ENCODE data around the gene LRRC30. TPM values are rescaled to one million over a fixed set of nuclear protein-coding genes. Genes with fewer than 3 reads are reported as not detected.

Gene LRRC30
- total RNA-seq, 1 donor from 2014 or later = not detected

DNA sequence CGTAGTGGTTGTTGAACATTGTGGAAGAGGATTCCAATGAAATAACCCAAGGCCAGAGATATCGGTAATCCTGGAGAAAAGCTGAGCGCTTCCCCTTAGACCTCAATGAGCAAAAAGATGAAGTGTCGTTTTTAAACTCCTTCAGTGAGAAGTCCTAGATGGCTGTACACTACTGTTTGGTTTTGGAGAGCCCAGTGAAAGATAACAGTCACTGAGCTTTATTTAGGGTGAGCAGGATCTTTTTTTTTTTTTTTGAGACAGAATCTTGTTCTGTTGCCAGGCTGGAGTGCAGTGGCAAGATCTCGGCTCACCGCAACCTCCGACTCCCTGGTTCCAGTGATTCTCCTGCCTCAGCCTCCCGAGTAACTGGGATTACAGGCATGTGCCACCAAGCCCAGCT lies 24.2 kb downstream of the LRRC30 start:
- H3K27me3 Mint-ChIP-seq (ENCODE audit: low read depth) = no peaks in the 10 kb centered on the region
- intact Hi-C loops (cut with micrococcal nuclease) = no loop called here
- no peak overlapping the region for H3K27ac Mint-ChIP-seq
- H3K36me3 Mint-ChIP-seq (ENCODE audit: low read depth) = no peaks in the 10 kb centered on the region
- H3K4me3 Mint-ChIP-seq (ENCODE audit: low read depth) = no peak overlapping the region
- DNase-seq (ENCODE audit: low spot score) = no peak
- H3K9me3 Mint-ChIP-seq = peaks cover 8% of the 10 kb centered on the region
- H3K4me1 Mint-ChIP-seq (ENCODE audit: low read depth) = no peaks in the 10 kb centered on the region

DNA sequence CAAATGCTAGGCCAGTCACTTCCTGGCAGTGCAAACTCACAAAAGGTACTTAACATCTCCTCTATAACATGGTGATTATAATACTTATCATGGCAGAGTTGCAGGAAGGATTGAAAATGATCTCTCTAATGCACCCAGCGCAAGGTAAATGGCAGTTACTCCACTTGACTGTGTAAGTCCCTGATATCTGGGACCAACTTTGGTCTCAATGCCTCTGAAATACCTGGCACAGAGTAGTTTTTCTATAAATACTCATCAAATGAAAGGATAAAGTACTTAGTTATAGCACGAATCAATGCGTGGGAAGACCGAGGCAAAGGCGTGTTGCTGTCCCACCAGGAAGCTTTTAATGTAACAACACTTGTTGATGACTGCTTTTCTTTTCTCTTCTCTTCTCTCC lies 24.8 kb downstream of the LRRC30 start:
- no peaks in the 10 kb centered on the region for H3K36me3 Mint-ChIP-seq (ENCODE audit: low read depth)
- intact Hi-C loops (cut with micrococcal nuclease) = no loop called here

DNA sequence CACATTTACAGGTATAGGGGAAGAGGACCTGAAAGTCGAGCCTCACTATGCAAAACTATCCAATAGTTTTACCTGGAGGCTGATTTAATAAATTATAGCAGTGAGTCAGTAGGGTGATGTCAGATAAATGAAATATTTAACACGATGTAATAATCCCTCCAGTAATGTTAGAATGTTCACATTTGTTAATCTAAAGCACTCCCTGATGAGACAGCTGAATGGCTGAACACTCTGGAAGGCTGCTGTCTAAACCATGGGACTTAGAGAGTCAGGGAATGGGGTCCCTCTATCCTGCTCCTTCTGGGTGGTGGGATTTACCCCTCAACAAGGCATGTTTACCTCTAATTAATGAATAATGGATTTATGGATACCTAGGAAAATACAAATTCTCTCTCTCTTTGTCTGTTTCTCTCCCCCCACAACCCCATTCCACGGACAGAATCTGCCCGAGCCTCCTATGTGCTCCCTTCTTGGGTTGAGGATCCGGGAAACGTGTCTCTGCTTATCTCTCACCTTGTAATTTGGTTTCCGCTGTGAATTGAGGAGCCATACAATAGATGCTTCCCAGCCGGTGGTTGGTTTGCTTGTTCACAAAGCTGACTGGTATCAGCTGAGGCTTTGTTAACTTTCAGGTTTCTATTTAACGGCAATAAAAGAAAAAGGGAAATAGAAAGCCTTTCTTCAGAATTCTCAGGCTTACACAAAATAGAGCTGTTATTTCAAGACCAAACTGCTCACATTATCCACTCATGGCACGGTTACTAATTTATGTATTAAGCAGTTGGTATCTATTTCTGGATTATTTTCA lies 25.9 kb downstream of the LRRC30 start:
- Mint-ChIP-seq H3K27ac (no peak overlapping the region), H3K9me3 (peaks cover 14% of the 10 kb centered on the region), H3K36me3 (ENCODE audit: low read depth) (no peaks in the 10 kb centered on the region), H3K4me1 (ENCODE audit: low read depth) (no peaks in the 10 kb centered on the region), H3K27me3 (ENCODE audit: low read depth) (no peaks in the 10 kb centered on the region), H3K4me3 (ENCODE audit: low read depth) (no peak overlapping the region)
- intact Hi-C loops (cut with micrococcal nuclease) = no loop called here
- DNase-seq (ENCODE audit: low spot score) = no peak

More for the DNA sequence above, 24.8 kb downstream of the LRRC30 start:
- H3K27me3 Mint-ChIP-seq (ENCODE audit: low read depth) = no peaks in the 10 kb centered on the region
- DNase-seq (ENCODE audit: low spot score) = no peak
- H3K9me3 Mint-ChIP-seq = peaks cover 13% of the 10 kb centered on the region
- no peak overlapping the region for H3K27ac Mint-ChIP-seq
- no peak overlapping the region for H3K4me3 Mint-ChIP-seq (ENCODE audit: low read depth)
- H3K4me1 Mint-ChIP-seq (ENCODE audit: low read depth) = no peaks in the 10 kb centered on the region

DNA sequence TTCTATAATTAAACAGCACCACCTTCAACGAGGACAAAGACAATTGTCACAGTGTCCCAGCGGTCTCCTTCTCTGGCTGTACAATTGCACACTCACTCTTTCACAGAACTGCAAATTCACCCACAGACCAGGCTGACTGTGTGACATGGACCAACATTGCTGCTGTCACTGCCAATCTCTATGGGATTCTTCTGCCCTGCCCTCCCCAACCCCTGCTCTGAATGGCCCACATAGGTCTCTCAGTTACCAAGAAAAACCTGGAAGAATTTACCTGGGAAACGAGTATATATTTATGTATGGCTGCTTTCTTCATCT lies 26.5 kb downstream of the LRRC30 start:
- H3K27ac Mint-ChIP-seq = no peak overlapping the region
- intact Hi-C loops (cut with micrococcal nuclease) = no loop called here
- no peaks in the 10 kb centered on the region for H3K36me3 Mint-ChIP-seq (ENCODE audit: low read depth)
- H3K4me1 Mint-ChIP-seq (ENCODE audit: low read depth) = no peaks in the 10 kb centered on the region
- DNase-seq (ENCODE audit: low spot score) = no peak
- peaks cover 14% of the 10 kb centered on the region for H3K9me3 Mint-ChIP-seq
- H3K4me3 Mint-ChIP-seq (ENCODE audit: low read depth) = no peak overlapping the region
- H3K27me3 Mint-ChIP-seq (ENCODE audit: low read depth) = no peaks in the 10 kb centered on the region

DNA sequence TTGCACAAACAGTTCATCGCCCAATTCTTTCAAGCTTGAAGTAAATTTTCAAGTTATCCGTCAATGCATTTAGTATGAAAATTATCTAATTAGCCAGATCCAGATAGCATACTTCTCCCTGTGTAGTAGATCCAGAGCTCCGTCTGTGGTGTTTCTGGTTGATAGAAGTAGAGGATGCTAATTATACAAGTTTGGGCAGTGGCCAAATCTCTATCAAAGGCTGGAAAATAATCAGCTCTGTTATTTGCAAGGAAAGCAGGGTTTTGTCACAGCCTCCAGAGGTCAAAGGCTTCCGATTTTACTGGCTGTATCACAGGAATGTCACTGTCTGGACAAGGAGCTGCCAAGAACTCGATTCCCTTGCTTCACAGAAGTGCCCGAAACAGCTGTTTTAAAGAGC lies 28.6 kb downstream of the LRRC30 start:
- intact Hi-C loops (cut with micrococcal nuclease) = no loop called here
- Mint-ChIP-seq H3K9me3 (peaks cover 19% of the 10 kb centered on the region), H3K4me3 (ENCODE audit: low read depth) (no peak overlapping the region), H3K27me3 (ENCODE audit: low read depth) (no peaks in the 10 kb centered on the region), H3K36me3 (ENCODE audit: low read depth) (no peaks in the 10 kb centered on the region), H3K4me1 (ENCODE audit: low read depth) (no peaks in the 10 kb centered on the region), H3K27ac (no peak overlapping the region)
- no peak for DNase-seq (ENCODE audit: low spot score)

DNA sequence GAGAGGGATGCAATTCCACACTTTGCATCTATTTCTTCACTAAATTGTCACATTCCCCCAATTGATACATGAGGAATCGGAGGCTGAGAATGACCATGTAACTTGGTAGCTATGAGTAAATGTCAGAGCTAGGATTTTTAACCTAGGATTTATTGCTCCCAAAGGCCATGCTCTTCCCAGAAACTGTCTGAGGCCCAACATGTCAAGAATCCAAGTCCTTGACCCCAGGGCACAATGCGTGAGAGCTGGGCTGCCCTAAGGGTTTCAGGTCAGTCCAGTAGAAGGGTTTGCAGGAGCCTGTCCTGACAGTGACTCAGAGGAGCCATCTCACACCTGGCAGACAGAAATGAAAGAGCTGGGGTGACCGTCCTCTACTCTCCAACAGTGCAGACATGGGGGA lies 30.3 kb downstream of the LRRC30 start:
- no peak for DNase-seq (ENCODE audit: low spot score)
- H3K36me3 Mint-ChIP-seq (ENCODE audit: low read depth) = no peaks in the 10 kb centered on the region
- no peak overlapping the region for H3K4me3 Mint-ChIP-seq (ENCODE audit: low read depth)
- H3K4me1 Mint-ChIP-seq (ENCODE audit: low read depth) = no peaks in the 10 kb centered on the region
- no peak overlapping the region for H3K27ac Mint-ChIP-seq
- H3K27me3 Mint-ChIP-seq (ENCODE audit: low read depth) = no peaks in the 10 kb centered on the region
- intact Hi-C loops (cut with micrococcal nuclease) = no loop called here
- peaks cover 15% of the 10 kb centered on the region for H3K9me3 Mint-ChIP-seq

DNA sequence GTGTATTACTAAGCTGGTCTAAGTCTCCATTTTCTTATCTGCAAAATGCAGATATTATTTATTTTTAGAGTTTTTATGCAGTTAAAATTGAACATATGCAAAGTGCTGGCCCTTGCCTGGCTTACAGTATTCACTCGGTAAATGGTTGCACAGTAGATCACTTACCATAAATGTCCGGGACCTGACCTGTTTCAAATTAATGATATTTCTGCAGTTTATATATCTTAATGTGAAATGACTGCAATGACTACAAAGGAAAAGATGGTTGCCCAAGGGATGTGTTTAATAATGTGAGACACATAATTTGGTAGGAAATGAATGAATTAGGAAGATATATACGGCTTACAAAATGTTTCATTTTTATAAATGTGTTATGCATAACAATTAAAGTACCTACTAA lies 37.1 kb downstream of the LRRC30 start:
- Mint-ChIP-seq H3K36me3 (ENCODE audit: low read depth) (no peaks in the 10 kb centered on the region), H3K4me3 (ENCODE audit: low read depth) (no peak overlapping the region), H3K4me1 (ENCODE audit: low read depth) (no peaks in the 10 kb centered on the region), H3K27me3 (ENCODE audit: low read depth) (no peaks in the 10 kb centered on the region), H3K27ac (no peak overlapping the region), H3K9me3 (peaks cover 7% of the 10 kb centered on the region)
- DNase-seq (ENCODE audit: low spot score) = no peak
- intact Hi-C loops (cut with micrococcal nuclease) = no loop called here

DNA sequence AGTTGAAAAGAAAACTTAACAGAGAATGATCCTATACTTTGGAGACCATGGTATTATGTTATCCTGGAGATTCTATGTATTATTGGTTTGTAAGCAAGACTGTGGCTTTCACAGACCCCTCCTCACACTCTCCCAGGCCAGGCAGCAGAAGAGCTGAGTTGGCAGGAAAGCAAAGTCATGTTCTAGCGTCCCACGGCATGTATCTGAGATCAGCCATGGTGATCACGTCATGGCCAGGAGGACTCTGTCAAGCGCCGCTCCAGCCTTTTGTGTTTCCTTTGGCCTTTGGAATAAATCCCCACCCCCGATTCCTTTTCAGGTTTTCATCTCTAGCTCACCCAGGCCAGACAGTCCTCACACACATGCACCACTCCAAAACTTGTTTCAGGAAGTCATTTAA lies 39.1 kb downstream of the LRRC30 start:
- no peaks in the 10 kb centered on the region for H3K36me3 Mint-ChIP-seq (ENCODE audit: low read depth)
- no peaks in the 10 kb centered on the region for H3K27me3 Mint-ChIP-seq (ENCODE audit: low read depth)
- H3K4me3 Mint-ChIP-seq (ENCODE audit: low read depth) = no peak overlapping the region
- no peaks in the 10 kb centered on the region for H3K4me1 Mint-ChIP-seq (ENCODE audit: low read depth)
- intact Hi-C loops (cut with micrococcal nuclease) = no loop called here
- H3K9me3 Mint-ChIP-seq = peaks cover 3% of the 10 kb centered on the region
- H3K27ac Mint-ChIP-seq = no peak overlapping the region
- no peak for DNase-seq (ENCODE audit: low spot score)

DNA sequence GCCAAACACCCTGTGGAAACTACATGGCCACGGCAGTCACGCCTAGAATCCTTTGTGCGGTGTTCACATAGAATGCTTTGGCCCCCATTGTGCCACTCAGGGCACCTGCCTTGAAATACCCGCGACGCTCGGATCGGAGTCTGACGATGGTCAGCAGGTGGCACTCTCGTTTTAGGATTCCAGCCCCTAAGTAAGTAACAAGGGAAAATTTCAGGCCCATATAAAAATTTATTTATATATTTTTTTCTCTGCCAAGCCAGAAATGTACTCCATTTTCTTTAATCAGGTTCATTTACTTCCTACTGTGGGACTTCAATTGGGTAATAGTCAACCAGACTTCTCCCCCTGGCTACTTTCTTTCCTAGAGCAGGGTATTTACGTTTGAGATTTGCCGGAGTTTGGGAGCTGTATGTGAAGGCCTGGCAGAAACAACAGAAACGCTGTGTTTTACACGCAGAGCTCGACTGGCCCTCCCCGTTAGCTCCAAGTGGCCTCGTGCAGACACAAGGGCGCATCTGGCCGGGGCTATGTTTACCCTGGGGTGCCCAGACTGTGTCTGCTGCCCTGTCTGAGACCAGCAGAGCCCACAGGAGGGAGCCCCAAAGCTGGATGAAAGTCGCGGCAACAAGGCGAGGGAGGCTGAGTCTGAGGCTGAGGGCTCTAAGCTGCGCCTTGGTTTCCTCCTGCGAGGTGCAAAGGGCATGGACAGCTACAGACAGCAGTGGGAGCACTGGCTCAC lies 41.6 kb downstream of the LRRC30 start:
- Mint-ChIP-seq H3K27me3 (ENCODE audit: low read depth) (no peaks in the 10 kb centered on the region), H3K36me3 (ENCODE audit: low read depth) (no peaks in the 10 kb centered on the region), H3K27ac (no peak overlapping the region), H3K4me1 (ENCODE audit: low read depth) (no peaks in the 10 kb centered on the region), H3K9me3 (peaks cover 9% of the 10 kb centered on the region), H3K4me3 (ENCODE audit: low read depth) (no peak overlapping the region)
- DNase-seq (ENCODE audit: low spot score) = no peak
- intact Hi-C loops (cut with micrococcal nuclease) = no loop called here

DNA sequence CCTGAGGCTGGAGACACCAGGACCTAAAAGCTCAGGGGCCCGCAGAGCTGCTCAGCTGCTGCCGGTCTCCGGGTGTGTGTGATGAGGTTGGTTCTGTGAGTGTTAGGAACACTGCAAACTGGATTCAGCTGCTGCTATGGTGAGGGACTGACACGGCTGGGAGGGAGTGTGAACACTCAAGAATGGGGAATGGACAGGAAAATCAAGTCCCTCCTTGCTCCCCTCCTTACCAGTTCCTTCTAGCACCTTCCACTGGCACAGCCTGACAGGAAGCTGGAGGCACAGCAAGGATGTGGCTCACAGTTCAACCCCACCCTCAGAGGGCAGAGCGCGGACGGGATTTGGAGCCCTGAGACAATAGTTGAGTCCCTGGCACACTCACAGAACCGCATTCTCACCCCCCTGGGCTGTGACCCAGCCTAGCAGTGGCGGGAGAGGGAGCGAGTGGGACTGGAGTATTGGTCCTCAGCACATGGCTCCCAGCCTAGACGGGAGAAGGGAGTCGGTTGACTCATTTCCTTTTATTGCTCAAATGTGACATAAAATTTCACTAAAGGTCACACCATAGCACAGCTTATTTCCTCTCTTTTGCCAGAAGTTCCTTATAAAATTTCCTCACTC lies 42.5 kb downstream of the LRRC30 start:
- Mint-ChIP-seq H3K4me1 (ENCODE audit: low read depth) (no peaks in the 10 kb centered on the region), H3K27ac (no peak overlapping the region), H3K36me3 (ENCODE audit: low read depth) (no peaks in the 10 kb centered on the region), H3K9me3 (peaks cover 9% of the 10 kb centered on the region), H3K4me3 (ENCODE audit: low read depth) (no peak overlapping the region), H3K27me3 (ENCODE audit: low read depth) (no peaks in the 10 kb centered on the region)
- DNase-seq (ENCODE audit: low spot score) = no peak
- intact Hi-C loops (cut with micrococcal nuclease) = no loop called here

DNA sequence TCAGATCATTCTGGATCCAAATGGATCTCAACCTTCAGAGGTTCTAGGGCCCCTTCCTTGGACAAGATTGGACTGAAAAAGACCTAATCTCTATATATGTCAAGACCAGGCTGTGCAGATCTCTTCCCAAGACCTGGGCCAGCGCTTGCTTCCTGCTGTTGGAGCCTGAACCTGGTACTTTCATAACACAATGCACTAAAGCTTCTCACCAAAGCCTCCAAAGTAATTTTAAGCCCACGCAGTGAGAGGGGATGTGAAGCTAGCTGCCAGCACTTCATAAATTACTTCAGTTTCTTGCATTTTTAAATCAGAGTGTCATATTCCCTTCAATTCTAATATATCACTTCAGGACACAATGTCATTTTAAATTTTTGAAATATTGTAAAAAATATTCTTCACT lies 50.7 kb downstream of the LRRC30 start:
- no peaks in the 10 kb centered on the region for H3K27me3 Mint-ChIP-seq (ENCODE audit: low read depth)
- no peak for DNase-seq (ENCODE audit: low spot score)
- peaks cover 21% of the 10 kb centered on the region for H3K9me3 Mint-ChIP-seq
- H3K27ac Mint-ChIP-seq = no peak overlapping the region
- intact Hi-C loops (cut with micrococcal nuclease) = no loop called here
- no peak overlapping the region for H3K4me3 Mint-ChIP-seq (ENCODE audit: low read depth)
- no peaks in the 10 kb centered on the region for H3K36me3 Mint-ChIP-seq (ENCODE audit: low read depth)
- H3K4me1 Mint-ChIP-seq (ENCODE audit: low read depth) = no peaks in the 10 kb centered on the region
